ENCODE results near the gene AGPAT1.
"Not testable (repeated sequence)": the region's sequence is repeated elsewhere in the genome, so short reads cannot be mapped to it uniquely, and the experiment has no call there.

Gene AGPAT1

GRCh38 chr6:32198866-32199265, 23.0 kb upstream of the AGPAT1 start:
- Histone ChIP-seq H3K9ac (ENCODE audit: low read depth in 1 of 2, low read length in 2 of 2) (no peak overlapping the region), H3K9me3 (ENCODE audit: control insufficient read depth in 2 of 2, low read length in 2 of 2) (no peaks in the 10 kb centered on the region), H3K4me3 (ENCODE audit: low read length in 2 of 2) (no peak overlapping the region), H3K27me3 (ENCODE audit: control insufficient read depth in 2 of 2, insufficient read depth in 2 of 2, low read length in 2 of 2) (no peaks in the 10 kb centered on the region), H3K36me3 (ENCODE audit: control insufficient read depth in 2 of 2, insufficient read depth in 2 of 2, low read length in 2 of 2) (no peaks in the 10 kb centered on the region), H3K4me1 (ENCODE audit: control insufficient read depth in 2 of 2, insufficient read depth in 2 of 2, low read length in 2 of 2) (peaks cover 14 to 15% of the 10 kb centered on the region in 2 donors), H3K27ac (ENCODE audit: low read depth in 2 of 2, low read length in 2 of 2) (no peak overlapping the region)

GRCh38 chr6:32198345-32198696, 22.4 kb upstream of the AGPAT1 start:
- no peaks in the 10 kb centered on the region for H3K9me3 ChIP-seq (ENCODE audit: control insufficient read depth in 2 of 2, low read length in 2 of 2)
- H3K9ac ChIP-seq (ENCODE audit: low read depth in 1 of 2, low read length in 2 of 2), result no peak overlapping the region

GRCh38 chr6:32196682-32197616, 21.1 kb upstream of the AGPAT1 start:
- H3K4me3 ChIP-seq (ENCODE audit: low read length in 2 of 2), result peak overlapping the region; percentile 98
- H3K4me1 ChIP-seq (ENCODE audit: control insufficient read depth in 2 of 2, insufficient read depth in 2 of 2, low read length in 2 of 2), result peaks cover 23 to 25% of the 10 kb centered on the region in 2 donors
- peak overlapping the region; percentile 100 for H3K27ac ChIP-seq (ENCODE audit: low read depth in 2 of 2, low read length in 2 of 2)
- peak overlapping the region; percentile 100 for H3K9ac ChIP-seq (ENCODE audit: low read depth in 1 of 2, low read length in 2 of 2)
- no peaks in the 10 kb centered on the region for H3K9me3 ChIP-seq (ENCODE audit: control insufficient read depth in 2 of 2, low read length in 2 of 2)
- H3K27me3 ChIP-seq (ENCODE audit: control insufficient read depth in 2 of 2, insufficient read depth in 2 of 2, low read length in 2 of 2), result no peaks in the 10 kb centered on the region
- no peaks in the 10 kb centered on the region for H3K36me3 ChIP-seq (ENCODE audit: control insufficient read depth in 2 of 2, insufficient read depth in 2 of 2, low read length in 2 of 2)

More at GRCh38 chr6:32198345-32198696, 22.4 kb upstream of the AGPAT1 start:
- H3K27me3 ChIP-seq (ENCODE audit: control insufficient read depth in 2 of 2, insufficient read depth in 2 of 2, low read length in 2 of 2), result no peaks in the 10 kb centered on the region
- H3K27ac ChIP-seq (ENCODE audit: low read depth in 2 of 2, low read length in 2 of 2), result no peak overlapping the region
- peaks cover 14 to 15% of the 10 kb centered on the region in 2 donors for H3K4me1 ChIP-seq (ENCODE audit: control insufficient read depth in 2 of 2, insufficient read depth in 2 of 2, low read length in 2 of 2)
- no peaks in the 10 kb centered on the region for H3K36me3 ChIP-seq (ENCODE audit: control insufficient read depth in 2 of 2, insufficient read depth in 2 of 2, low read length in 2 of 2)
- H3K4me3 ChIP-seq (ENCODE audit: low read length in 2 of 2), result no peak overlapping the region

GRCh38 chr6:32195902-32196681, 20.2 kb upstream of the AGPAT1 start:
- Histone ChIP-seq H3K4me1 (ENCODE audit: control insufficient read depth in 2 of 2, insufficient read depth in 2 of 2, low read length in 2 of 2) (peaks cover 29 to 30% of the 10 kb centered on the region in 2 donors), H3K27me3 (ENCODE audit: control insufficient read depth in 2 of 2, insufficient read depth in 2 of 2, low read length in 2 of 2) (no peaks in the 10 kb centered on the region), H3K9me3 (ENCODE audit: control insufficient read depth in 2 of 2, low read length in 2 of 2) (no peaks in the 10 kb centered on the region), H3K4me3 (ENCODE audit: low read length in 2 of 2) (peak overlapping the region; percentile 98), H3K27ac (ENCODE audit: low read depth in 2 of 2, low read length in 2 of 2) (peak overlapping the region; percentile 100), H3K9ac (ENCODE audit: low read depth in 1 of 2, low read length in 2 of 2) (peak overlapping the region; percentile 100), H3K36me3 (ENCODE audit: control insufficient read depth in 2 of 2, insufficient read depth in 2 of 2, low read length in 2 of 2) (no peaks in the 10 kb centered on the region)

- Histone ChIP-seq H3K27ac (ENCODE audit: low read depth in 2 of 2, low read length in 2 of 2) (peak overlapping the region; percentile 100), H3K4me1 (ENCODE audit: control insufficient read depth in 2 of 2, insufficient read depth in 2 of 2, low read length in 2 of 2) (peaks cover 34% of the 10 kb centered on the region in 2 donors), H3K4me3 (ENCODE audit: low read length in 2 of 2) (peak overlapping the region in 1 of 2 donors; percentile 98), H3K9me3 (ENCODE audit: control insufficient read depth in 2 of 2, low read length in 2 of 2) (no peaks in the 10 kb centered on the region), H3K27me3 (ENCODE audit: control insufficient read depth in 2 of 2, insufficient read depth in 2 of 2, low read length in 2 of 2) (no peaks in the 10 kb centered on the region), H3K9ac (ENCODE audit: low read depth in 1 of 2, low read length in 2 of 2) (peak overlapping the region; percentile 85 to 100), H3K36me3 (ENCODE audit: control insufficient read depth in 2 of 2, insufficient read depth in 2 of 2, low read length in 2 of 2) (no peaks in the 10 kb centered on the region)
These were observed 19.7 kb upstream of the AGPAT1 start for GRCh38 chr6:32195652-32195901.

- H3K4me3 ChIP-seq (ENCODE audit: low read length in 2 of 2), result peak overlapping the region; percentile 63 to 85
- peak overlapping the region; percentile 93 to 100 for H3K27ac ChIP-seq (ENCODE audit: low read depth in 2 of 2, low read length in 2 of 2)
- peaks cover 34 to 39% of the 10 kb centered on the region in 2 donors for H3K4me1 ChIP-seq (ENCODE audit: control insufficient read depth in 2 of 2, insufficient read depth in 2 of 2, low read length in 2 of 2)
- H3K9ac ChIP-seq (ENCODE audit: low read depth in 1 of 2, low read length in 2 of 2), result peak overlapping the region; percentile 79 to 85
- H3K9me3 ChIP-seq (ENCODE audit: control insufficient read depth in 2 of 2, low read length in 2 of 2), result no peaks in the 10 kb centered on the region
- H3K36me3 ChIP-seq (ENCODE audit: control insufficient read depth in 2 of 2, insufficient read depth in 2 of 2, low read length in 2 of 2), result no peaks in the 10 kb centered on the region
- no peaks in the 10 kb centered on the region for H3K27me3 ChIP-seq (ENCODE audit: control insufficient read depth in 2 of 2, insufficient read depth in 2 of 2, low read length in 2 of 2)
These were observed 19.2 kb upstream of the AGPAT1 start for GRCh38 chr6:32194825-32195651.

- Histone ChIP-seq H3K4me1 (ENCODE audit: control insufficient read depth in 2 of 2, insufficient read depth in 2 of 2, low read length in 2 of 2) (peaks cover 34 to 39% of the 10 kb centered on the region in 2 donors), H3K9ac (ENCODE audit: low read depth in 1 of 2, low read length in 2 of 2) (no peak overlapping the region), H3K4me3 (ENCODE audit: low read length in 2 of 2) (no peak overlapping the region)
These were observed 18.5 kb upstream of the AGPAT1 start for GRCh38 chr6:32194388-32194787.

GRCh38 chr6:32193096-32193495, 17.2 kb upstream of the AGPAT1 start:
- not testable (repeated sequence) for H3K27me3 ChIP-seq (ENCODE audit: control insufficient read depth in 2 of 2, insufficient read depth in 2 of 2, low read length in 2 of 2); H3K9me3 ChIP-seq (ENCODE audit: control insufficient read depth in 2 of 2, low read length in 2 of 2); H3K36me3 ChIP-seq (ENCODE audit: control insufficient read depth in 2 of 2, insufficient read depth in 2 of 2, low read length in 2 of 2)
- Histone ChIP-seq H3K27ac (ENCODE audit: low read depth in 2 of 2, low read length in 2 of 2) (peak overlapping the region; percentile 91 to 95), H3K9ac (ENCODE audit: low read depth in 1 of 2, low read length in 2 of 2) (peak overlapping the region in 1 of 2 donors; percentile 55), H3K4me1 (ENCODE audit: control insufficient read depth in 2 of 2, insufficient read depth in 2 of 2, low read length in 2 of 2) (peaks cover 43 to 49% of the 10 kb centered on the region in 2 donors), H3K4me3 (ENCODE audit: low read length in 2 of 2) (peak overlapping the region; percentile 41 to 71)

More at GRCh38 chr6:32194388-32194787, 18.5 kb upstream of the AGPAT1 start:
- Histone ChIP-seq H3K27ac (ENCODE audit: low read depth in 2 of 2, low read length in 2 of 2) (peak overlapping the region in 1 of 2 donors; percentile 100), H3K27me3 (ENCODE audit: control insufficient read depth in 2 of 2, insufficient read depth in 2 of 2, low read length in 2 of 2) (no peaks in the 10 kb centered on the region), H3K9me3 (ENCODE audit: control insufficient read depth in 2 of 2, low read length in 2 of 2) (no peaks in the 10 kb centered on the region), H3K36me3 (ENCODE audit: control insufficient read depth in 2 of 2, insufficient read depth in 2 of 2, low read length in 2 of 2) (no peaks in the 10 kb centered on the region)

GRCh38 chr6:32192608-32193039, 16.7 kb upstream of the AGPAT1 start, which contains the start of gene GPSM3:
Gene GPSM3 (minus strand): TSS chr6:32192643. CDS start chr6:32192513, 130 bp downstream.
- Histone ChIP-seq H3K27me3 (ENCODE audit: control insufficient read depth in 2 of 2, insufficient read depth in 2 of 2, low read length in 2 of 2) (no peaks in the 10 kb centered on the region), H3K9ac (ENCODE audit: low read depth in 1 of 2, low read length in 2 of 2) (peak within 1 kb of the TSS; percentile 87 to 96), H3K4me3 (ENCODE audit: low read length in 2 of 2) (peak within 1 kb of the TSS; percentile 86 to 87), H3K36me3 (ENCODE audit: control insufficient read depth in 2 of 2, insufficient read depth in 2 of 2, low read length in 2 of 2) (peaks cover 0 to 2% of the 10 kb centered on the region in 2 donors), H3K27ac (ENCODE audit: low read depth in 2 of 2, low read length in 2 of 2) (peak within 1 kb of the TSS; percentile 91 to 95), H3K9me3 (ENCODE audit: control insufficient read depth in 2 of 2, low read length in 2 of 2) (no peaks in the 10 kb centered on the region), H3K4me1 (ENCODE audit: control insufficient read depth in 2 of 2, insufficient read depth in 2 of 2, low read length in 2 of 2) (peaks cover 44 to 49% of the 10 kb centered on the region in 2 donors)

All from mucosa of rectum (tissue), 2 donors.